ENCODE data around the gene PHF20.

GRCh38 chr20:35729836-35730582, 41.8 kb upstream of the PHF20 start:
- TF ChIP-seq CTCF (IDR thresholded peaks at IDR 0.05): no peak
- no peak for TF ChIP-seq POLR2A (IDR thresholded peaks at IDR 0.05)
